ENCODE results near the gene TACO1. TPM values are rescaled to one million over a fixed set of nuclear protein-coding genes. Genes with fewer than 3 reads are reported as not detected.

Gene TACO1
- total RNA-seq, 1 donor from 2014 or later = 19.5 TPM

- Histone ChIP-seq H3K27me3 (ENCODE audit: insufficient read depth, low read length) (no peaks in the 10 kb centered on the region), H3K36me3 (ENCODE audit: insufficient read depth, low read length) (peaks cover 27% of the 10 kb centered on the region), H3K4me1 (ENCODE audit: insufficient read depth, low read length) (no peaks in the 10 kb centered on the region), H4K20me1 (ENCODE audit: insufficient read depth, low read length) (no peaks in the 10 kb centered on the region), H3K9ac (ENCODE audit: low read length) (no peak overlapping the region), H3K27ac (ENCODE audit: low read depth, low read length) (no peak overlapping the region), H3K9me3 (ENCODE audit: insufficient read depth, low read depth, low read length) (no peaks in the 10 kb centered on the region), H3K79me2 (ENCODE audit: insufficient read depth, low read length) (no peaks in the 10 kb centered on the region), H2AFZ (ENCODE audit: low read depth, low read length) (no peak overlapping the region), H3K4me3 (ENCODE audit: insufficient read depth, low read depth, low read length) (no peak overlapping the region), H3K4me2 (ENCODE audit: low read length) (no peak overlapping the region)
- FAIRE-seq (no peak), DNase-seq (ENCODE audit: low read depth) (no peak)
- Mint-ChIP-seq H3K4me3 (ENCODE audit: unreplicated experiment) (no peak overlapping the region), H3K4me1 (ENCODE audit: low read depth, unreplicated experiment) (no peaks in the 10 kb centered on the region), H3K9me3 (ENCODE audit: unreplicated experiment) (no peaks in the 10 kb centered on the region), H3K27me3 (ENCODE audit: low read depth, unreplicated experiment) (no peaks in the 10 kb centered on the region), H3K27ac (ENCODE audit: unreplicated experiment) (no peak overlapping the region), H3K36me3 (ENCODE audit: low read depth, unreplicated experiment) (peaks cover 15% of the 10 kb centered on the region)
- no peak for TF ChIP-seq EZH2 (IDR thresholded peaks at IDR 0.05; ENCODE audit: insufficient read depth, low read length)
Measured at GRCh38 chr17:63610854-63611253, 10.2 kb downstream of the TACO1 start.

- H3K36me3 Mint-ChIP-seq (ENCODE audit: low read depth, unreplicated experiment) = peaks cover 12% of the 10 kb centered on the region
- H4K20me1 ChIP-seq (ENCODE audit: insufficient read depth, low read length) = no peaks in the 10 kb centered on the region
- no peak overlapping the region for H3K27ac Mint-ChIP-seq (ENCODE audit: unreplicated experiment)
- no peaks in the 10 kb centered on the region for H3K79me2 ChIP-seq (ENCODE audit: insufficient read depth, low read length)
- H3K9me3 Mint-ChIP-seq (ENCODE audit: unreplicated experiment) = no peaks in the 10 kb centered on the region
- no peak overlapping the region for H2AFZ ChIP-seq (ENCODE audit: low read depth, low read length)
- H3K4me1 ChIP-seq (ENCODE audit: insufficient read depth, low read length) = no peaks in the 10 kb centered on the region
- H3K4me3 Mint-ChIP-seq (ENCODE audit: unreplicated experiment) = no peak overlapping the region
- H3K27ac ChIP-seq (ENCODE audit: low read depth, low read length) = no peak overlapping the region
- TF ChIP-seq EZH2 (IDR thresholded peaks at IDR 0.05; ENCODE audit: insufficient read depth, low read length) = no peak
- no peak for TF ChIP-seq CTCF (IDR thresholded peaks at IDR 0.05; ENCODE audit: insufficient read depth, low read depth, low read length)
- no peaks in the 10 kb centered on the region for H3K27me3 ChIP-seq (ENCODE audit: insufficient read depth, low read length)
- H3K9ac ChIP-seq (ENCODE audit: low read length) = no peak overlapping the region
- no peak overlapping the region for H3K4me3 ChIP-seq (ENCODE audit: insufficient read depth, low read depth, low read length)
- no peak overlapping the region for H3K4me2 ChIP-seq (ENCODE audit: low read length)
- H3K4me1 Mint-ChIP-seq (ENCODE audit: low read depth, unreplicated experiment) = no peaks in the 10 kb centered on the region
- DNase-seq (ENCODE audit: low read depth) (no peak), FAIRE-seq (no peak)
- H3K9me3 ChIP-seq (ENCODE audit: insufficient read depth, low read depth, low read length) = no peaks in the 10 kb centered on the region
- H3K27me3 Mint-ChIP-seq (ENCODE audit: low read depth, unreplicated experiment) = no peaks in the 10 kb centered on the region
- H3K36me3 ChIP-seq (ENCODE audit: insufficient read depth, low read length) = peaks cover 24% of the 10 kb centered on the region
Measured at GRCh38 chr17:63611354-63611753, 10.7 kb downstream of the TACO1 start.

GRCh38 chr17:63613663-63614062, 13.0 kb downstream of the TACO1 start:
- no peak overlapping the region for H3K9ac ChIP-seq (ENCODE audit: low read length)
- Mint-ChIP-seq H3K27ac (ENCODE audit: unreplicated experiment) (no peak overlapping the region), H3K9me3 (ENCODE audit: unreplicated experiment) (no peaks in the 10 kb centered on the region), H3K4me3 (ENCODE audit: unreplicated experiment) (no peak overlapping the region), H3K4me1 (ENCODE audit: low read depth, unreplicated experiment) (no peaks in the 10 kb centered on the region), H3K36me3 (ENCODE audit: low read depth, unreplicated experiment) (peaks cover 2% of the 10 kb centered on the region), H3K27me3 (ENCODE audit: low read depth, unreplicated experiment) (peaks cover 2% of the 10 kb centered on the region)
- H4K20me1 ChIP-seq (ENCODE audit: insufficient read depth, low read length) = no peaks in the 10 kb centered on the region
- H3K4me2 ChIP-seq (ENCODE audit: low read length) = no peak overlapping the region
- no peak overlapping the region for H3K4me3 ChIP-seq (ENCODE audit: insufficient read depth, low read depth, low read length)
- H3K27ac ChIP-seq (ENCODE audit: low read depth, low read length) = no peak overlapping the region
- TF ChIP-seq CTCF (IDR thresholded peaks at IDR 0.05; ENCODE audit: insufficient read depth, low read depth, low read length) = no peak
- TF ChIP-seq EZH2 (IDR thresholded peaks at IDR 0.05; ENCODE audit: insufficient read depth, low read length) = no peak
- no peaks in the 10 kb centered on the region for H3K27me3 ChIP-seq (ENCODE audit: insufficient read depth, low read length)
- peaks cover 5% of the 10 kb centered on the region for H3K36me3 ChIP-seq (ENCODE audit: insufficient read depth, low read length)
- no peak overlapping the region for H2AFZ ChIP-seq (ENCODE audit: low read depth, low read length)
- no peak for FAIRE-seq
- no peaks in the 10 kb centered on the region for H3K4me1 ChIP-seq (ENCODE audit: insufficient read depth, low read length)
- no peaks in the 10 kb centered on the region for H3K9me3 ChIP-seq (ENCODE audit: insufficient read depth, low read depth, low read length)
- DNase-seq (ENCODE audit: low read depth) = no peak
- H3K79me2 ChIP-seq (ENCODE audit: insufficient read depth, low read length) = no peaks in the 10 kb centered on the region

Measured in astrocyte (in vitro differentiated cells and primary cell).